ENCODE measurements around the gene FGD6.
"Not testable (repeated sequence)": the region's sequence is repeated elsewhere in the genome, so short reads cannot be mapped to it uniquely, and the experiment has no call there.

The FGD6 gene

GRCh38 chr12:95204141-95204866 is 13.0 kb downstream of the FGD6 start:
- peak; percentile 34 for DNase-seq

- DNase-seq, result no peak
Measured at GRCh38 chr12:95203487-95204030, 13.7 kb downstream of the FGD6 start.

GRCh38 chr12:95202691-95203486 is 14.4 kb downstream of the FGD6 start:
- DNase-seq, result no peak

- no peak for DNase-seq
Measured at GRCh38 chr12:95201056-95201670, 16.1 kb downstream of the FGD6 start.

GRCh38 chr12:95200128-95200894 is 17.0 kb downstream of the FGD6 start:
- DNase-seq, result no peak

- DNase-seq, result no peak
Measured at GRCh38 chr12:95198914-95199313, 18.4 kb downstream of the FGD6 start.

- no peak for DNase-seq
Measured at GRCh38 chr12:95197636-95198035, 19.6 kb downstream of the FGD6 start.

- not testable (repeated sequence) for DNase-seq
Measured at GRCh38 chr12:95196875-95197569, 20.2 kb downstream of the FGD6 start.

- no peak for DNase-seq
Measured at GRCh38 chr12:95195122-95195521, 22.1 kb downstream of the FGD6 start.

GRCh38 chr12:95193139-95193538 is 24.1 kb downstream of the FGD6 start:
- DNase-seq, result no peak

GRCh38 chr12:95192271-95192670 is 25.0 kb downstream of the FGD6 start:
- DNase-seq, result no peak

- DNase-seq, result no peak
Measured at GRCh38 chr12:95191060-95191696, 26.1 kb downstream of the FGD6 start.

GRCh38 chr12:95187865-95188415 is 29.3 kb downstream of the FGD6 start:
- DNase-seq, result no peak

- DNase-seq, result no peak
Measured at GRCh38 chr12:95185854-95186253, 31.4 kb downstream of the FGD6 start.

- DNase-seq, result no peak
Measured at GRCh38 chr12:95185072-95185471, 32.2 kb downstream of the FGD6 start.

- DNase-seq, result no peak
Measured at GRCh38 chr12:95184121-95184520, 33.1 kb downstream of the FGD6 start.

- DNase-seq, result peak; percentile 49
Measured at GRCh38 chr12:95182868-95183415, 34.3 kb downstream of the FGD6 start.

- DNase-seq, result no peak
Measured at GRCh38 chr12:95181103-95181502, 36.2 kb downstream of the FGD6 start.

- DNase-seq, result no peak
Measured at GRCh38 chr12:95179011-95179410, 38.3 kb downstream of the FGD6 start.

- DNase-seq, result no peak
Measured at GRCh38 chr12:95178136-95178535, 39.1 kb downstream of the FGD6 start.

- no peak for DNase-seq
Measured at GRCh38 chr12:95177201-95177768, 40.0 kb downstream of the FGD6 start.

Data from hematopoietic multipotent progenitor cell treated with erythropoietin and hydrocortisone succinate and interleukin-3 and kit ligand, for 6 days (in vitro differentiated cells).